GM19463 (cell line): ENCODE results near the gene ULBP2.
"Not testable (repeated sequence)": the region's sequence is repeated elsewhere in the genome, so short reads cannot be mapped to it uniquely, and the experiment has no call there.

ENCODE experiments used
- ATAC-seq: cut with Tn5 transposase; IDR thresholded peaks from one replicate; pipeline ENCODE4 v1.9.1; 2021; ENCODE audit warnings: mild to moderate bottlenecking, moderate library complexity; ENCODE audit not compliant: unreplicated experiment

The ULBP2 gene

GRCh38 chr6:149908480-149908879 is 33.3 kb upstream of the ULBP2 start:
- ATAC-seq = not testable (repeated sequence)

- no peak for ATAC-seq
These were observed 31.9 kb upstream of the ULBP2 start for GRCh38 chr6:149909701-149910470.

- ATAC-seq = no peak
These were observed 31.1 kb upstream of the ULBP2 start for GRCh38 chr6:149910721-149911151.

GRCh38 chr6:149912680-149913079 is 29.1 kb upstream of the ULBP2 start:
- ATAC-seq = not testable (repeated sequence)

GRCh38 chr6:149913085-149913484 is 28.7 kb upstream of the ULBP2 start:
- ATAC-seq = no peak

- no peak for ATAC-seq
These were observed 28.1 kb upstream of the ULBP2 start for GRCh38 chr6:149913540-149914240.

- ATAC-seq = no peak
These were observed 25.6 kb upstream of the ULBP2 start for GRCh38 chr6:149915970-149916865.

GRCh38 chr6:149917679-149918078 is 24.1 kb upstream of the ULBP2 start:
- ATAC-seq = no peak

- no peak for ATAC-seq
These were observed 23.5 kb upstream of the ULBP2 start for GRCh38 chr6:149918151-149918905.

- ATAC-seq = not testable (repeated sequence)
These were observed 22.5 kb upstream of the ULBP2 start for GRCh38 chr6:149919126-149919833.

- ATAC-seq = no peak
These were observed 22.0 kb upstream of the ULBP2 start for GRCh38 chr6:149919834-149920225.

GRCh38 chr6:149921361-149921760 is 20.5 kb upstream of the ULBP2 start:
- ATAC-seq = no peak

GRCh38 chr6:149922091-149922490 is 19.7 kb upstream of the ULBP2 start:
- ATAC-seq = not testable (repeated sequence)

- ATAC-seq = no peak
These were observed 19.0 kb upstream of the ULBP2 start, which contains the start of gene RAET1G for GRCh38 chr6:149922642-149923326. Gene RAET1G, minus strand, starts transcription at chr6:149923121. Its CDS starts 111 bp downstream, at chr6:149923010.

GRCh38 chr6:149923327-149923986 is 18.4 kb upstream of the ULBP2 start:
- no peak for ATAC-seq

- ATAC-seq = no peak
These were observed 17.4 kb upstream of the ULBP2 start for GRCh38 chr6:149924206-149924932.

- ATAC-seq = no peak
These were observed 16.9 kb upstream of the ULBP2 start for GRCh38 chr6:149924933-149925252.
